SK-N-DZ (cell line): ENCODE data around the gene CDH22.
A peak's percentile ranks its signal among the peaks of the same experiment; 100 is the strongest.

Experiments used
- DNase-seq: peaks from one replicate; pipeline ENCODE4 v3.0.0-alpha.2; 2015; ENCODE audit warnings: low spot score

Gene CDH22

DNA sequence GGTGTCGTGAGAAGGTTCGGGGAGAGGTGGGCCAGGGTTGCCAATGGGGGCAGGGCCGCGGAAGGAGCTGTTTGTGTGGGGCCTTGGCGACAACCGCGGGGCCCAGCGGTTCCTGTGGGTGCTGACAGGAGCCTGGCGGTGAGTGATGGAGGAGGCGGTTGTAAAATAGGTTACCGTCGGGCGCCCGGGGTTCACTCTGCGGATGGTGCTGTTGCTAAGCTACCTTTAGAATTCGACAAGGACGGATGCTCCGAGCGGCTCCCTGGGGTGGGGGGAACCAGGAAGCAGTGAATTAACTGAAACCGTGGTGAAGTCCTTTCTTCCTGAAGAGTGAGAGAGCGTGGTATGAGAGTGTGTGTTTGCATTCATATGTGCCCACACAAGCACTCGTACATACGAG lies 61.7 kb downstream of the CDH22 start:
- no peak for DNase-seq

DNA sequence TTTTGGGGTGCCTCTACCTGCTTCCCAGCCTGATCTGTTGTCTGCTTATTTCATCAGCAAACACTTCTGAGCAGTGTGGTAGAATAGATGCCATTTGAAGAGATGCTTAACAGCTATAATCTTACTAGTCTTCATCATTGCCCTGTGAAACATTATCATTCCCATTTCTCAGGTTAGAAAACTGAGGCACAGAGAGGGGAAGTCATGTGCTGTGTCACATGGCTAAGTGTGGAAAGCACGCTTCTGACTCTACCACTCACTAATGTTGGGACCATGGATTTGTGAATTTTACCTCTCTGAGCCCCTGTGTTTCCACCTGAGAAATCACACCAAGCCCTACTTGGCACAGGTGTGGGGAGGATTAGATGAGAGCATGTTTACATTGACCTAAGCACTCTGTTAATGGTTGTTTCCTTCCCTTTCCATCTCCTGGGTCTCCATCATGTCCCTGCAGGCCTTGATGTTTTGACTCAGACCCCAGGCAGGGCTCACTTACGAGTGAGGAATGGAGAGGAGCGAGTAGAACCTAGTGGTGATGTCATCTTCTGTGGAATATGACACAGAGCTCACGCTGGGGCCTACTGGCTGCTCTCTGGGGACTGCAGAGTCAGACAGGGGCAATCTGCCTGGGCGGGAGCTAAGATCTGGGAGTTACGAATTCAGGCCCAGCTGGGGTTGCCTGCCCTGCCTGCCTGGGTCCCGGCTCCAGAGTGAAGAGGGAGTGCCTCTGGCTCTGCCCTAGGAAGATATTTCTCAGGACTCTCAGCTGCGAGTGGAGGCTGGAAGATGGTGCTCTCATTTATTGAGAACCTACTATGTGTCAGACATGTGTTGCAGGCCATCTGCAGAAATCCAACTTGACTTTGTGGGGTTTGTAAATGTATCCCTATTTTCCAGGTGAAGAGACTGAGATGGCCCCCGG lies 64.3 kb downstream of the CDH22 start:
- peak; percentile 36 for DNase-seq

DNA sequence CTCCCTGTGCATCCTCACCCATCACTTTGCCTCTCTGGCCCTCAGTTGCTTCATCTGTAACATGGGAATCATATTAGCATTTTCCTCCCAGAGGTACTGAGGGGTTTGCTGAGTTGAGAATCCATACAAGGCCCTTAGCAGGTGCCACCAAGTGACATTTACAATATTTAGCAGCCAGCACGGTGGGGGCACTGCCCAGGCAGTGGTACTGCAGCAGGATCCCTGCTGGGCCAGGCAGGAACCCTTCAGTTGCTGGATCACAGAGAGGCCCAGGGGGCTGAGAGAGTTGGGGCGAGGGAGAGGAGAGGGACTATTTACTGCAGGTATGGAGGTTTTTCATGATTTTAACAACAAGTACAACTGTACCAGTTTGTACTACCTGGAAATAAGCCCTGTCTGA lies 65.9 kb downstream of the CDH22 start:
- DNase-seq: no peak

DNA sequence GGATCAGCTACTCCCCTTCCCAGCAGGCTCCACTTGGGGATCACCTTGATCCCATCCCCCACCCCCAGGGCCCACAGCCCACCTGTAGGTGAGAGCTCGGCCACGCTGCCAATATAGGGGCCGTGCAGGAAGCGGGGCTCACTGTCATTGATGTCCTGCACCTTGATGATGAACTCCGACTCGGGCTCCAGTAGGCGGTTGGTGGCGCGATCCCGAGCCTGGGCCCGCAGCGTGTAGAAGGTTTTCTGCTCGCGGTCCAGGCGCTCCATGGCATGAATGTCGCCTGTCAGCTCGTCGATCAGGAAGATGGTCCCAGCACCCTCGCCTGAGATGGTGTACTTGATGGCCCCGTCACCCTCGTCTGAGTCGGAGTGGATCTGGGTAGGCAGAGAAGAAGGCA lies 67.4 kb downstream of the CDH22 start:
- no peak for DNase-seq

DNA sequence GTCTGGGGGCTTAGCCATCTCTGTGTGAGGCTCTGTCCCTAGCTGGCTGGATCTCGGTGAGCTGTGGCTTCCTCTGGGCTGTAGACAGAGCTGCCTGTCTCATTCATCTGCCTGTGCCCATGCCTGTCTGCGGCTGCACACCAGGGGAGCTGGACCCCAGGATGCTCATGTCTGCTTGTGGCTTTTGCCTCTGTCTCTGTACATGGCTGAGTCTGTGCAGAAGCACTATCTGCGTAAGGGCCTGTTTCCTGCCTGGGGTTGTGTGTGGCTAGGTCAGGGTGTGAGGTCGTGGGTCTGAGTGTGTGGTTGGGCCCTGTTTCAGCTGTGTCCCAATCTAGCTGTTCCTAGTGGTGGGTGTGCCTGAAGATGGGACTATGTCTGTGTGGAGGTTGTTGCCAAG lies 68.2 kb downstream of the CDH22 start:
- no peak for DNase-seq

DNA sequence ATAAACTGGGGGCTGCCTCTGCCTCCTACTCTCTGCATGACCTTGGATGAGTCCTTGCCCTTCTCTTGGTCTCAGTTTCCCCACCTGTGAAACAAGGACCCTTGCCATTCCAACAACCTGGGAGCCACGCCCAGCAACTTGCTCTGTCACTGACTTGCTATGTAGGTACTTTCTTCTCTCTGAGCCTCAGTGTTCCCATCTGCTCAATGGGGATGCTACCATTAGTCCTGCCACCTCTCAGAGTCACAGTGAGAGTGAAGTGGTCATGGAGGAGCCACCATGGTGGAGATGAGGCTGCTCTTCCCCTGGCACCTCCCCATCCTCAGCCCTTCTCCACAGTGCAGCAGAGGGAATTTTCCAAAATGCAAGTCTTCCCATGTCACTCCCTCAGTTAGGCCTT lies 70.6 kb downstream of the CDH22 start:
- no peak for DNase-seq

DNA sequence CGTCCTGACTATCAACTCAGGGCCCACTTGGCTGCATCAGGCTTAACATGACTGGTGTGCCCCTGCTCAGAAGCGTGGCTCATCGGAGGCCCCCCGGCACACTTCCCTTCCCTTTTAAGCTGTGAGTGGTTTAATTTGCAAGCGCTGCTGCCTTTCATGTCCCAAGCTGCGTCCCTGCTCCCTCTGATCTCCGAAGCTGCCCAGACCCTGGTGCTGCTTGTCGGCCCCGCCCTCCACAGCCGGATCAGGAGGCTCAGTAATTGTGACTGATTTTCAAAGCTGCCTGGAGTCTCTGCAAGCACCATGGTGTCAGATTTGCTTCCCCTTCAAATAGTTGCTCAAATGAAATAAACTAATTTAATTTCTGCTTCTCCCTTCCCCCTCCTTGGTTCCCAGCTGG lies 71.1 kb downstream of the CDH22 start:
- peak; percentile 44 for DNase-seq

DNA sequence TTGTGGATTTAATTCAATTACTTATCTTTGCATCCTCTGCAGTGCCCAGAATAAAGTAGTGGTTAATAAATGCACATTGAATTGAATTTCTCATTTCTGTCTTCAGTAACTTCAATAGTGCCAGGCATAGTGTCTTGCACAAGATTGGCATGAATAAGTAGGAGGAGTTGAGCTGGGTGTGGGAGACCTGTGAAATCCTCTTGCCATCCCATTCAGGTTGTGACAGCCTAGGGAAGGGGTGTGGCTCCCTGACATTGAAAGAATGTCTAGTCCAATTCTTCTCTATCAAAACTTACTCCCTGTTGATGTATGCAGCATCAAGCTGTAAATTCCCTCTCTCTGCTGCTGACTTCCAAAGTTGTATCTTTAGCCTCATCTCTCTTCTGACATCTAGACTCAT lies 73.2 kb downstream of the CDH22 start:
- no peak for DNase-seq

DNA sequence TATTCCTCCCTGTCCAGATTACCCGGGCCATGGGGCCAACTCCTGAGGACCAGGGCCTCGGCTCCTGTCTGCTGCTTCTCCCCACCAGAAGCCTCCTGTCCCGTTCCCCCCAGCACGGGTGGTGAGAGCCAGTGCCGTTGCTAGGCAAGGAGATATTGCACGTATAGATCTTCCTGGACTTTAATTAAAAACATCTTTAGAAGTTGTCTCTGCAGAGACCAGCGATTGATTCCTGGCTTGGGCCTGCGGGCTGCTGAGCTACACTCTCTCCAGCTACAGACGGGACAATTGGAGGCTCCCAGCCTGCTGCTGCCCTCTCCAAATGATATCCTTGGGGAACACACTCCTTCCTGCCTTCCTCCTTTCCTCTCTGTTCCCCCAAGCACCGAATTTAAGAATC lies 74.6 kb downstream of the CDH22 start:
- no peak for DNase-seq

DNA sequence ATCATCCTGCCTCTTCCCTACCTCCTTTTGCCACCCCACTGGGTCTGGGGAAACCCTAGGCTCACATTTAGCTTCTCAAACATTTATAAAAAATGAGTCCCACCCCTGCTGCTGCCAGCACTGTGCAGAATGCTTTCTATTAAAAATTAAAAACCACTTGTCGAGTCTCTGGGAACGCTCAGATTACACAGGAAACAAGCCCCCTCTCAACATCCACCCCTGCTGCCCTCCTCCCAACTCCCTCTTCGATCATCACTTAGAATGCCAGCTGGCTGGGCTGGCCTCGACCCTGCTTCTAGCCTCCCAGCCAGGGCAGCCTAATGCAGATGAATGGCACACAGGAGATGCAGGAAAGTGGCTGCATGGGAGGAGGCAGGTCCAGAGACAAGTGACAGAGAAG lies 75.8 kb downstream of the CDH22 start:
- DNase-seq: no peak

DNA sequence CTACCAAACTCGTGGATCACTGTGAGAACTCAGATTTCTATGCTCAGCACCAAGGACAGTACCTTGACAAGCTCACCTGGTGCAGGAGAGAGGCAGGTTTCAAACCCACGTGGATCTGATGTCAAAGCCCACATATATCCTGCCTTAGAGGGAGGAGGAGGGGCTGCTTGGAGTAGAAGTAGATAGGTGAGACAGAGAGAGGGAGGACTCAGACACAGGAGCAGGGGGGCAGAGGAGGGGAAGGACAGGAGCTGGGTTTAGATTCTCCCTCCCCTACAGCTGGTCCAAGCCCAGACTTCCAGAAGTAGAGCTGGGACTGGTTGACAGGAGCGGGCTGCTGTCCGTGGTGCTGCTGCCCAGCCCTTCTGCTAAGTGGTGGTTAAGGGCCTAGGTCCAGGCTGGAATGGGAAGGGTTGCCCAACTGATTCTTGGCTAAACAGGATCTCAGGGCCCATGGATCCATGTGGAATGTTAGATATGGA lies 77.5 kb downstream of the CDH22 start:
- DNase-seq: no peak

DNA sequence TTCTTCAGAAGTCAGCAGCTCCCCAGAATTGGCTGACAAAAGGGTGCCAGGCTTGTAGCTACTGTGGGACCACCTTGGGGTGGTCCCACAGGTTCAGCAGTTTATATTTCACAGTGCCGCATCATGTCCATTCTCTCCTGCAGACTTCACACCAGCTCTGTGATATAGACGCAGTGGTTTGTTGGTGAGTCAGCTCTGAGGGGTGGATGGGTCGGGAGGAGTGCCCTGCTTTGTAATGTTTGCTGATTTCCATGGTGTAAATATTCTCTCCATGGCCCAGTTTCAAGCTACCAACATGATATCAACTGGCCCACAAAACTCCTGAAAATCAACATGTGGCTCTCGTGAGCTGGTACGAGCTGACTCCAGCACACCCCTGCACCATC lies 78.2 kb downstream of the CDH22 start:
- no peak for DNase-seq

DNA sequence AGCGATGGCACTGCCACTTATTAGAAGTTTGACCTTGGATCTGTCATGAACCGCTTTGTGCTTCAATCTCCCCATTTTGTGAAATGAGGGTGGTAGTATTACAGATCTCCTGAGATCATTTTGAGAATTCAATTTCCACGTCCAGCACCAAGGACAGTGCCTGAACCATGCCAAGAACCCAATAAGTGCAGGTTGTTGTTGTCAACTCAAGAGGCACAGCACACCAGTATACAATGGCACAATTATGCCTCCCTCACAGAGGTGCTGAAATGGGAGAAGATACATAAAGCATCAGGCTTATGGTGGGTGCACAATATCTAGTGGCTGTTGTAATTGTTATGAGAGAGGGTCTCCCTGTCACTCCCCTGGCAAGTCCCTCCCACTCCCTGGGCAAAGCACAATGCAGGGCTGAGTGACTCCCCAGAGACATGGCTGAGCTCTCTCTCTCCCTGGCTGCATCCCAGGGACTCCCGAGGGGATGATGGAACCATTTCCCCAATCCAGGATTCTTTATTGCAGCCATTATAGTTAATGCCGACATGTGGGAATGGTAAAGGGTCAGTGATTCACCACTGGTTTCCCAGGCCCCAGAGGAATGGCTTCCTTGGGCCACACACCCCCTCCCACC lies 78.7 kb downstream of the CDH22 start:
- no peak for DNase-seq

DNA sequence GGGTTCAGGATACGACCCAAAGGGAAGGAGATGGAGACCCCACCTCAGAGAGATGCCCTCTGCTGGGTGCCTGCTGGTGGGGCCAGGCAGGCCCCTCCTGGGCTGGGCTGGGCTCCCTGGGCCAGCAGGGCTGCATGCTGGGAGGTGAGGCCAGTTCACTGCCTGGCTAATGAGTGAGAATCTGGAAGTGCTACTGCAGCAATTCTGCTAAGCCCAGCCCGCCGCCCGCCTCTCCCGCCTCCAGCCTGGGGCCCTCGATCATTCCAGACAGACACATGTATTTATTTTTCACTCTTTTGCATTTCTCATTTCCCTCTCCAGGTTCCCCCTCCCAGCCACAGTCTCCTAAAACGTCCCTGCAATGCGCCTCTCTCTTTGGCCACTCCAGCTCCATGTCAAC lies 79.6 kb downstream of the CDH22 start:
- DNase-seq: no peak

DNA sequence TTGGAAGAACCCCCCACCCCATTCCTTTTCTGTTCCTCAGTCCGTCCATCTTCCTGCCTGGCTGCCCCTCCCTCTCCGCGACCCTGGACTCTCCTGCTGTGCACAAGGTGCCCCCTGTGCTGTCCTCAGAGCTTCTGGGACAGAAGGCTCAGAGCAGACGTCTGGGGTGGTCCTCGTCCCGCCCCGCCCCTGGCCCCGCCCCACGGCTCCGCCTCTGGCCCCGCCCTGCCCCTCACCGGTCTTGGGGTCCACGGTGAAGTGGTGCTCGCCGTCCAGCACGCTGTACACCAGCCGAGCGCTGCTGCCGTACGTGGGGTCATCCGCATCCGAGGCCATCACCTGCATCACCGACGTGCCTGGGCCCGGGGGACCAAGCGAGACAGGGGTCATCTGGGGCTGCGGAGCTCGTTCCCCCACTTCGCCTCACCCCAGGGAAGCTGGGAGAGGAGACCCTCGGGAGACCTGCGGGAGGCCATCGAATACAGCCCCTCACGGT lies 81.0 kb downstream of the CDH22 start:
- no peak for DNase-seq

DNA sequence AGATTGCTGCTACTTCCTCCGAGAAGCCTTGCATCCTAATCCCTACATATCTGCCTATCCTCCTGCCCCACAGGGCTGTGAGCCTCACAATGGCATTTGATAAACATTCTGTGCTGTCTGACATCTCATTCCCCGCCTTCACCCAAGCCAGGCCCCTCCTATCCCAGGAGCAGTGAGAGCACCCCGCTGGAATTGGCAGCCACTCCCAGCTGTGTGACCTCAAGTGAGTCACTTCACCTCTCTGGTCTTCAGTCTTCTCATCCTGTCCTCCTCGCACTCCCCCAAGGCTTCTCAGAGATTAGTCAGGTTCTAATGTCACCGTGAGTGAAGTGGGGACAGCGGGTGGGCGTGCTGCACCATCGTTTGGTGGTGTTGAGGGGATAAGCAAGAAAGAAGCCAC lies 81.7 kb downstream of the CDH22 start:
- DNase-seq: no peak

DNA sequence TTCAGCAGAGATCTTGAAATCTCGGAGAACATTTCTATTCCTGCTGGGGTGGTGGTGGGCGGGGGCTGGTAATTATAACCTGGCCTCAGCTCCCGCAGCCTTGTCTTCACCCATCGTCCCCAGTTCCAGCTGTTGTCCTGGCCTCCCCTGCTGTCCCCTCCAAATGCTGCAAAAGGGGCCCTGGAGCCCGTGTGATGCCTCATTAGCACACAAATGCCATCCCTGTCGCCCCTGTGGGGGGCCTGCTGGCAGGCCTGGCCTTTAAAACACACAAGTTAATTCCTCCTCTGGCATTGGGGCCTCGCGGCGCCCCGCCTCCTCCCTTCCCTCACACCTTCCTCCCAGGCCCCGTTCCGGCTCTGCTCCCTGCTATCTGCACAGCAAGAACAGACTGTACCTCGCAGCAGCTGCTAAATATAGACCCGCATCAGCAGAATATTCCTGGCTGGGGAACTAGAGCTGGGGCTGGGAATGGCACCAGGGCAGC lies 85.7 kb downstream of the CDH22 start:
- DNase-seq: no peak

DNA sequence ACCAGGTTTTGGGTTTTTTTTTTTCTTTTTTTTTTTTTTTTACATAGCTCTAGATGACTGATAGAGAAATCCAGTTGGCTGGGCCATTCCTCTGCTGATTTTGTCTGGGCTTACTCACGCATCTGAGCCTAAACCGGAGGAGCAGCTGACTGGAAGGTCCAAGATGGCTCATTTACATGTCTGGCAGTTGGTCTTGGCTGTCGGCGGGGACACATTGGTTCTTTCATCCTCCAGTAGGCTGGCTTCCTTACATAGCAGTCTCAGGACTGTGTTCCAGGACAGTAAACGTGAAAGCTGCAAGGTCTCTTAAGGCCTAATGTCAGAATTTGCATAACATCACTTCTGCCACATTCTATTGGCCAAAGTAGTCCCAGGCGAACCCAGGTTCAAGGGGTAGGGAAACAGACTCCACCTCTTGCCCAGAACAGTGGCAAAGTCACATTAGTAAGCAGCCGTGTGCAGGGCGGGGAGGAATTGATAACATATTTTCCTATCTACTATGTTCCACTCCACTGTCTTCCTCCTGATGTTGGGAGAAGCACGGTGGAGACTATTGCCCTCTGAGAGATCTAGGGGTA lies 87.0 kb downstream of the CDH22 start:
- peak; percentile 60 for DNase-seq

DNA sequence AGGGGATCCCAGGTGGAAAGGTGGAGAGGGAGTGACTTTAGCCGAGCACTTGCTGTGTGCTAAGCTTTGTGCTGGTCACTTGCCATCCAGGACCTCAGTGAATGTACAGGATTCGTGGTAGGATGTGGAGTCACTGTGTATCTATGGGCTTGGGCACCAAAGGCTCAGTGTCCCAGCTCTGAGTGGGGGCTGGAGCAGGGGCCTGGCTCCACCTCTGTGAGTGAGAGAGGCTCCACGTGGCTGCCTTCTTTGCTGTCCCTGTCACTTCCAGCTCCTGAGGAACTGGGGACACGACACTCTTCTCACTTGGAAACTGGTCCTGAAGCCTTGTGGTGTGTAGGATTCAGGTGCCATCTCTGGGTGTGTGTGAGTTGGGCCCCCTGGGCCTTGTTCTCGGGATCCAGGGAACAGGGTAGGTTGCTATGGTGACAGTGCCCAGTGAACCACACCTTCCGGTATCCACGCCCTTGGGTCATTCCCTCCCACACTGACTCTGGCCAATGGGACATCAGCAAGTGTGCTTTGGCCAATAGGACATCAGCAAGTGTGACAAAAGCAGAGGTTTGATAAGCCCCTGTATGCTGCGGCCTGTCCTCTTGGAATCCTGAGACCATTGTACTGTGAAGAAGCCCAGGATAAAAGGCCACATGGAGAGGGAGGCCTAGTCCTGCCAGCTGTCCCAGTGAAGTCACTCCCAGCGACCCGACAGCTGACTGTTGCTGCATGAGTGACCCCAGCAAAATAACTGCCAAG lies 87.7 kb downstream of the CDH22 start:
- DNase-seq: peak; percentile 95

DNA sequence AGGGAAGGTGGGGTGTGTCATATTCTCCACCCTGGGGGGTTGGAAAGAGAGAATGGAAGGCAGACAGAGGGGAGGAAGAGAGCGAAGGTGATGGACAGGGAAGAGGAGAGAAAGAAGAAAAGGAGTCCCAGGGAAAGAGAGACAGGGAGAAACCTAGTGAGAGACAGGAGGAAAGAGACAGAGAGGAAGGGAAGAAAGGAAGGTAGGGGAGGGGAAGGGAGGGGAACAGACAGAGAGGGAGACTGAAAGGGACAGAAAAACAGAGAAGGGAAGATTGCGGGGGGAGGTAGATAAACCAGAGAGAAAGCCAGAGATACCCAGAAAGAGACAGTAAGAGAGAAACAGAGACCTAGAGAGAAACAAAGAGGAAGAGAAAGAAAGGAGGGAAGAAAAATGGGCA lies 88.4 kb downstream of the CDH22 start:
- DNase-seq: no peak

DNA sequence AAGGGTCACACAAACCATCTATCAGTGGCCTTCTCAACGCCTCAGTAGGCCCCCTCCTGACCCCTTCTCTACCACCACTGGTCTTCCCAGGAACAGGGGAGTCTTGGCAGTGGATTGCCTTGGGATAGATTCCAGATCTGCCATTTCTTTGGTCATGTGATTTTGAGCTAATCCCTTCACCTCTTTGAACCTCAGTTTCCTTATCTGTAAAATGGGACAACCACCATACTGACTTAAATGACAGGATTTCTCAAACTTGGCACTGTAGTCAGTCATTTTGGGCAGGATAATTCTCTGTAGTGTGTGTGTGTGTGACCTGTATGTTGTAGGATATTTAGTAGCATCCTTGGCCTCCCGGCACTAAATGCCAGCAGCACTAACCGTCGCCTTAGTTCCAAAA lies 89.1 kb downstream of the CDH22 start:
- DNase-seq: no peak

DNA sequence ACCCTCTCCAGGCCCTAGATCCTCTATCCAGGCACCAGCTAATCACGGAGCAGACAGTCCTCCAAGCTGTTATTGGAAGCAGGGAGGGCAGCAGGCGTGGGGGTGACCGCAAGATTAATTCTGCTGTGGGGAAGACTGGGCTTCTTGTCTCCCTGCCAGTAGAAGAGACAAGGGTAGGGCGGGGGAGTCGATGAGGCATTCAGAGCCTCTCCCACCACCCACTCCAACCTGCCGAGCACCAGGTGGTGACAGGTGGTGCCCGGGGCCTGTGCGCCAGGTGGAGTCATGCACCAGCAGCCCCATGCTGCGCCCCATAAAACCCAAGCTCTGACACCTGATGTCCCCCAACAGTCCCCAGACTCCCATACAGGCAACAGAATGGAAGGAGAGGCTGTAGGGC lies 89.6 kb downstream of the CDH22 start:
- no peak for DNase-seq
